ENCODE results near the gene TP53TG5.

TP53TG5 gene

DNA sequence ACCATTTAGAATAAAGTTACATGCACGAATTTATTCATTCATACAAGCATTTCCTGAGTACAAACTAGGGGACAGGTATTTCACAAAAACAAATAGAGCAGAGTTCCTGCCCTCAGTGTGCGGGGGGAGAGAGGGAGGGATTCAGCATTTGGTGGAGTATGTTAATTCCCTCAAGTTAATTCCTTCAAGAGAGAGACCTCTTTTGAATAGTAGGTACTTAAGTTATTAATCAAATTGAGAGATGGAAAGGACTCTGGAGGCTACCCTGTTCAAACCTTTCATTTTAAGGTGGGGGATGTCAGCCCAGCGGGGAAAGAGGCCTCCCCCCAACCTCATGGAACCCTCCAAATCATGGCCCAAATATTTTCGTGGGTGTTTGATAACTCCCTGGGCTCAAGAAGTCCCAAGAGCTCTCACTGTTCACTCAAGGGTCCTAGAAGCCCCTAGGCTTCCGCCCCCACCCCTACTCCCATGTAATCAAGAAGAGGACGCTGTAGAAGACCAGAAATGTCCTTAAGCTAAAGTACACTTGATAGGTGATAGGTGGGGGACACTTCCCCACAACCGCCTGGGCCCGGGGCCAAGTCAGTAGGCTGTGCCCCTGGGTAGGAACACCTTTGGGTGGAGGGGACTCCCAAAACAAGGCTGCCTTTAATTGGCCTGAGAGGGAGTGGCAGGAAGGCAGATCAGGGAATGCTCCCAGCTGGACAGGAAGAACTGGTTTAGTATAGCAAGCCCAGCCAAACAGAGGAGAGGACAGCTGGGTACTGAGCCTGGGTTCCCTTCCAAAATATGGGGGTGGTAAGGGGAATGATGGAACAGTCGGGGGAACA is 32.8 kb downstream of the TP53TG5 start:
- no peak for DNase-seq

DNA sequence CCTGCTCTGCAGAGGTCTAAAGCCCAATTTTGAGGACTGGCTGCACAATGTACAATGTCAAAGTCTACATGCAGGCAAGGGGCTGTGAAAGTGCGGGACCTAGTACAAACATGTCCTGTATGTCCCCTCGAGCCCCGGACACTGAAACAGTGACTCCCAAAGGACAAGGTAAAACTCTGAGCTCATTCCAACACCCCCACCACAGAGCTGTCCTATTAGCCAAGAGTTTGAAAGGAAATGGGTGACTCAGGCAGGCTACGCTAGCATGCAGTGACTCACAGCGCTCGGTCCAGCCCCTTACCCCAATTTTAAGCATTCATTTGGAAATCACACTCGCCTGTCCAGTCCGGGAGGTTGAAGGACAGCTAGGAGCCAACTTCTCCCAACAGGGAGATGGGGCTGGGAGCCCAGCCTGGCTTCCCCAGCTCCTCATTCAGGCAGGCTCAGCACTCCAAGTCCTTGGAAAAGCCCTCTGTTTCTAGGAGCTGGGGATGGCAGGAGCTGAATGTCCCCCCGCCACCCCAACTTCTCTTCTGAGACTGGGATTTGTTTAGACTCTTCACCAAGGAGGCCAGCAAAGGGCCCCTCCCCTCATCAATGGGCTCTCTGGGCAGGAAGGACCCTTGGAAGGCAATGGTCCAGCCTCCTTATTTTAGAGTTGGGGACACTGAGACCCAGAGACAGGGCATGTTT is 33.8 kb downstream of the TP53TG5 start:
- DNase-seq, result peak; percentile 92

DNA sequence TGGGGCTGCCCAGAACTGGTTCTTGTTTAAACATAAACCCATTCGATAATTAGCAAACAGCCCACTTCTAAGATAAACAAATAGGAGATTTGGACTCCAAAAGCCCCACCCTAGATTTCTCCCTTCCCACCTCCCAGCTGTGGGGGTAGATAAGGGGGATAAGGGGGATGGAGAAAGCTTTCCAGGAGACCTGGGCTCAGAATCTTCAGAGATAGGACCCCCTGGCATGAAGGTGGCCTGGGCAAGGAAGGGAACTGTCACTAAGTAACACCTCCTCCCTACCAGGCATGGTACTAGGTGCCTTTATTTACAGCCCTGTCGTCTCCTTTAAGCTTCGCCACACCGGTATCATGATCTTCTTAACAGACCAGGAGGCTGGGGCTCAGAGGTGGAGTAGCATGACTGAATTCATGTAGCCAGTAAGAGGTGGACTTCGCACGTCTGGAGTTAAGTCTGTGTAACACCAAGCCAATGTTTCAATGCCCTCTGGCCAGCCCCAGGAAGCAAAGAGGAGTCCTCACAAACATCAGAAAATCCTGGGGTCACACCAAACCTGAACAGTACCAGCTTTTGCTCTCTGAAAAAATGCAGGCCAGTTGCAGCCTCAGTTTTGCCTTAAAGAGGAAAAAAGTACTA is 34.5 kb downstream of the TP53TG5 start:
- DNase-seq, result no peak

DNA sequence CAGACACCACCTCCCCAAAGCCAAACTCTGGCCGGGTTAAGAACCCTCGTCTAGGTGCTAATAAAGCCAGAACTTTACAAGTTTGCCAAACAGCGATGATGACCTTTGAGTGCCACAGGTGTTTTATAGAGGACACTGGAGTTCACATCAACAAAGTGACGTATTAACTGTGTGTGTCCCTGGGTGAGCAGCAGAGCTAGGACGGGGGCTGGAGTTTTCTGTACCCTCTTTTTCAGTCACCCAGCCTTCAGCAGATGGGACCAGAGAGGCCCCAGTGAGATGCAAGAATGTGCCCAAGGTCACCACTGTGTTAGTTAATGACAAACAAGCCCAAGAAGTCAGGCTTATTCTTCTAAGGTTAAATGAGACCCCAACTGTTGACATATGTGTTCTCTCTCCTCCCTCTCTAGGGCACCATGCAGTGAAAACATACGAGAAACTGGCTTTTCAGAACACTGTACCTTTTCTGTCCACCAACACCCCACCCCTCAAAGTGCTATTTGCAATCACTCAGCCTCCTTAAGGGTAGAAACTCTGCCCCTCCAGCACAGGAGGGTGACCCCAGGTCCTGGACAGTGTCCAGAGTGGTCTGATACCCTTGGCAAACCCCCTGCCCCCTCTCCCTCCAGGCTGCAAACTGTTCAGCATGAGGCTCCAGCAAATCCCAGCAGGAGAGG is 35.1 kb downstream of the TP53TG5 start:
- no peak for DNase-seq

DNA sequence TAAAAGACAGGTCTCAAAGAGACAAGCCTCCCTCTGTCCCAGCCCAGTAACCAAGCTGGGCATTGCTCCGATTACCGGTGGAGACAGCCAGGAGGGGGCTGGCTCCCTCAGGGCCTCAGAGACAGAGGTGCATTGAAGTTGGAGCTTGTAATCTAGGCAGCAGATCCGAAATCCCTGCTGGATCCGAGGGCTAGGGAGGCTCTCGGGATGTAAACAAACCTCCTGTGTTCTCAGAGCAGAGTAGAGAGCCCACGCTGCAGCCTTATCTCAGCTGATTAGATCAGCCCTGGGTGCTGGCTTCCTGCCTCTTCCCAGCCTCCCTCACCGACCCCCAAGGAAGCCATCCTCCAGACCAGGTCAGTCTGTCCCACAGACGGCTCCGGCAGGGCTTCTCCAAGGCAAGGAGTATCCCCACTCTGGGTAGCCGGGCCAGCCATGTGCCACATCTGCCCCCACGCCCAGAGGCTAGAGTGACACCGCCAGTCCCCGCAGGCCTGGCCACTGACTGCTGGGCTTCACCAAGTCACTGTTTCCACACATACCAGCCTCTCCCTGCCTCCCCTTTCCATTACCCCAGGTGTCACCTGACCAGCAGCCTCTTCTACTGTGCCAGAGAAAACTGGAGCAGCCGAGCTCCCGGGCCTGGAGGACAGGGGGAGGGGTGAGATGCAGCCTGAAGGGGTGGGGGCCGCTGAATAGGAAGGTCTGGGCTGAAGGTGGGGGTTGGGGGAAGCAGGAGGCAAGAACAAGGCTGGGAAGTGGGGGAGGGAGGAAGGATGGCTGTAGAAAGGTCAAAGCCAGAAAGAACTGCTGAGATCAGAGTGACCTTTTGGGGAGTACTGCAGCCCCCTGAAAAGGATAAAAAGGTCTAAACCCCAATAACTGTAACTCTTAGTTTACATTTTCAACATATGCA is 35.9 kb downstream of the TP53TG5 start:
- peak; percentile 35 for DNase-seq

DNA sequence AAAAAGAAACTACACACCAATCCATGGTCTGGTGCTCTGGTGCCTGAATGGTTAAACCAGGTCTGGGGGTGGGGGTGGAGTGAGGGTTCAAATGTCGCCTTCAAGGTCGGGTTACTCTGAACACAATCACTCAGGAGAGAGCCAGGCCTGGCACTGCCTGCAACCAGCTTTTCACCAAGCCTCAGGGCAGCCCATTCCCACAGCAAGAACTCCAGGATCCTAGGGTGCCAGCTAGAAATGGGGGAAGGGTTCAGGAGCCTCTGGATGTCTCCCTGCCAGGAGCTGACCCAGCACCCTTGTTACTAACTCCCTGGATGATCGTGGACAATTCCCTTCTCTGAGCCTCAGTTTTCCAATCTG is 36.6 kb downstream of the TP53TG5 start:
- no peak for DNase-seq

DNA sequence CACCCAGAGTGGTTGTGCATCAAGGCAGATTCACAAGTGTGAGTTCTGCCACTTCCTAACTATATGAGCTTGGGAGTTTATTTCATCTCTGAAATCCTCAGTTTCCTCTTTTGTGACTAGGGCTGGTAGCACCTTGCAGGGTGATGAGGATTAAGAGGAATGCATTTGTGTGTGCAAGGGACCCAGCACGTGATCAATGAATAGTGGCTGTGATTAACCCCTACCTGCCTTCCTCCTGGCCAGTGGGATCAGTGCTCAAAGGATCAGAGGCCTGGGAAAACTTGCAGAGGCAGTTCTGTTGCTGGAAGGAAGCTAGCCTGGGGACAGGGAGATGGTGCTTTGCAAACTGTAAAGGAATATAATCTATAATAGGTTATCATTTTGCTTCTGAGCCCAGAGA is 37.2 kb downstream of the TP53TG5 start:
- no peak for DNase-seq

DNA sequence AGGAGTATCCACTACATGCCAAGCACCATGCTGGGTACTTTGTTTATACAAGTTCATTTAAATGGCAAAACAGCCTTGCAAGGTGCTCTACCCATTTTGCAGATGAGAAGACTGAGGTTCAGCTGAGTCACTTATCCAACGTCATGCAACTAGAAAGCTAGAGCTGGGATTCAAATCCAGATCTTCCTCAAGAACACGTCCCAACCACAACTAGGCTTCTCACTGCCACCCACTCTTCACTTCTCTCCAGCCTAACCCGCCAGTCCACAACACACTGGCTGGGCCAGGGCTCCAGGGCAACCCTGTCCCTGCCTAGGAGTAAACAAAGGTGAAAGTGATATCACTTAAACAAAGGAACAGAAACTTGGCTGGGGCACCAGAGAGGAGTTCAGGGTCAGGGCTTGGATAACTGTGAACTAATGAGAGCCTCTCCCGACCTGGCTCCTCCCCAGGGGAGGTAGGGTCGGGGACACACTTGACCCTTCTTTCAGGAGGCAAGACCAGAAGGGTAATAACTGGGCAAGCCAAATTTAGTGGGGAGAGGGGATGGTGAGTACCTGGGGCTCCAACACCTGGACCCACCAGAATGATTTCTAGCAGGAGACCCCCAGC is 37.8 kb downstream of the TP53TG5 start:
- no peak for DNase-seq

DNA sequence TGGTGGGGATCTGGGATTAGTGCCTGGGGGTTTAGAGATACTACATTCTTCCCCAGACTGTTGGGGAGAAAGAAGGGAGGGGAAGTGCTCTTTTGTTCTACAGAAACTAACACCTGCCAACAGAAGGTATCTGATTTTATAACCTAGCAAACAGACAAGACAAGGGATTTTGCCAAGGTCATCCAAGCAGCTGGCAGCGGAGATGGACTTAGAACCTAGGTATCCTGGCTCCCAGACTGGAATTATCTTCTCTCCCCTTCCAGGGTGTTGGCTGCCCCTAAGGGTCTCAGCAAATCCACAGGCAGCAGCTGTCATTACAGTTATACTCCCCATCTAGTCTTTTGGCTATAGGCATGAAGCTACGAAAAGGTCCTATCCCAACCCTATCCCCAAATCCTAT is 38.3 kb downstream of the TP53TG5 start:
- DNase-seq, result no peak

DNA sequence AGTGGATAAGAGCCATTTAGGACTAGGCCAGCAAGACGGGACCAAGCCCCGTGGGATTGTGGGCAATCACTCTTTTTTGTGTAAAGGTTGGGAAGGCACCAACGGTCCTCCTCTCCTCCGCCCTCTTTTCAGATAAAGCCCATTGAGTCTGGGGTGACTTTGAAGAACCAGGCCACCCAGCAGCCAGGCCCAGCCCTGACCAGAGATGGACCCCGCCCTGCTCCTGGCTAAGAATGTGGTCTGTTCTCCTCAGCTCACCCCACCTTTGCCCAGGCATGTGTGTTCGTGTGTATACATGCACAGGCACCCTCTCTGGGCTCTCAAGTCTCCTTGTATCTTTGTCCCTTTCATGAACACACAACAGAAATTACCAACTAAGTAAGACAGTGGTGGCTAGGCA is 39.0 kb downstream of the TP53TG5 start:
- DNase-seq, result no peak

DNA sequence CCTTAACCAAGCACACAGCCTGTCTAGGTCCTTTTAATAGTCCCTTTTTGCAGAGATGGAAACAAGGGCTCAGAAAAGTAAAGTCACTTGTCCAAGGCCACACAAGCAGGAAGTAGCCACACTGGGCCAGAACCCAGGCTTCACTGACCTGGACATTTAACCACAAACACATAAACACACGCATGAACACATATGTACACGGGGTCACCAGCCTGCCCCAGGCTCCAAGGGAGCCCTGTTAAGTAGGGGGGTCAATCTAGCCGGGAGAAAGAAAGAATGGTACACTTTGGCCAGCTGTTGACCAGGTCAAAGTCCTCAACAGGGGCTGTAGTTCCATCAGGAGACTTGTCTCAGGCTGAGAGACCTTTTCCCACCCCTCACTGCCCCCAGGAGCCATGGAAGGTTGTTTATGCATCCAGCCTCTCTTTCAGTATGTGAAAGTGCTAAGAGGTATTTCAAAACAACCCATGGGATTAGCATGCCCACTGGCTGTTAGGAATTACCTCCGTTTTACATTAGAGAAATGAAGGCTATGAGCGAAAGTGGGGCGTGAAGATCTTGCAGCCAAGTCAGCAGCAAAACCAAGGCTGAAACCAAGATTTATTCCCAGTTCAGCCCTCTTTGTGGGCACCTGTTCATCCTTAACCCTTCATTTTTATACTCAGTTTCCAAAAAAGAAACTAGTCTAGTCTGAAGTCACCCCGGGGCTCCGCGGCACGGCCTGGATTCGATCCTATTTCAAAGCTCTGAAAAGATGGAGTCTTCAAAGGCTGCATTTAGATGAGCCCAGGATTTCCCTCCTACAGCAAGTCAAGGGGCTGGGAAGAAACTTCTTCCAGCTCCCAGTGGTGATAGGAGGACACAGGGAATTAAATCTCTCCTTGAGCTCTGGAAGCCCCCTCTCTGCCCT is 39.7 kb downstream of the TP53TG5 start:
- DNase-seq, result no peak

DNA sequence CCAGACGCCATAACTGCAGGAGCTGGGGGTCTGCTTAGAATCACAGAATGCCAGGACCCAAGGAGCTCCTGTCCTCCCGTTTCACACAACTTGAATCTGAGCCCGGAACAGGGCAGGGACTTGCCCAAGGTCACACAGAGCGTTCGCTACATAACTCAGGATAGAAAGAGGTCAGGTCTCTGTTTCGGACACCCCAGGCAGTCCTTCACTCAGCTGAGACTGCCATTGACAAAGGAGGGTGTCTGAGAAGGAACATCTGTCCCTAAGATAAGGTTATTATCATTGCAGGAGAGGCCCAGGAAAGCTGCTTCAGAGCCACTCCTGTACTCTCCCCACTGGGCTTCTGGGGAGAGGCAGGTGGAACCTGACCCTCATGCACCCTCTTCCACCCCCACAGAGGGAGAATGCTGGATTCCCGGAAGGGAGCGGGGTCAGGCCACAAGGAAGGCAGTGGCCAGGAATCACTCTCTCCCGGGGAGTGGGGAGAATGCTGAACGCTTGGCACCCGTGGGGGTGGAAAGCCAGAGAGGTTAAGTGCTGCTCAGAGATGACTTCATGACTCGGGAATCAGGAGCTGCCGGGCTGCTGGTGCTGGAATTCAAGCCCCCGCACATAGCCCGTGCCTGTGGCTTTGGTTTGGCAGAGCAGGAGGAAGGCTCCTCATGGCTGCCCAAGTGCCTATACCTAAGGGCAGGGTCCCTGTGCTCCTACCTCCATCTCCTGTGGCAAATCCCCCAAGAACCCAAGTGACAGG is 40.6 kb downstream of the TP53TG5 start:
- peak; percentile 94 for DNase-seq

DNA sequence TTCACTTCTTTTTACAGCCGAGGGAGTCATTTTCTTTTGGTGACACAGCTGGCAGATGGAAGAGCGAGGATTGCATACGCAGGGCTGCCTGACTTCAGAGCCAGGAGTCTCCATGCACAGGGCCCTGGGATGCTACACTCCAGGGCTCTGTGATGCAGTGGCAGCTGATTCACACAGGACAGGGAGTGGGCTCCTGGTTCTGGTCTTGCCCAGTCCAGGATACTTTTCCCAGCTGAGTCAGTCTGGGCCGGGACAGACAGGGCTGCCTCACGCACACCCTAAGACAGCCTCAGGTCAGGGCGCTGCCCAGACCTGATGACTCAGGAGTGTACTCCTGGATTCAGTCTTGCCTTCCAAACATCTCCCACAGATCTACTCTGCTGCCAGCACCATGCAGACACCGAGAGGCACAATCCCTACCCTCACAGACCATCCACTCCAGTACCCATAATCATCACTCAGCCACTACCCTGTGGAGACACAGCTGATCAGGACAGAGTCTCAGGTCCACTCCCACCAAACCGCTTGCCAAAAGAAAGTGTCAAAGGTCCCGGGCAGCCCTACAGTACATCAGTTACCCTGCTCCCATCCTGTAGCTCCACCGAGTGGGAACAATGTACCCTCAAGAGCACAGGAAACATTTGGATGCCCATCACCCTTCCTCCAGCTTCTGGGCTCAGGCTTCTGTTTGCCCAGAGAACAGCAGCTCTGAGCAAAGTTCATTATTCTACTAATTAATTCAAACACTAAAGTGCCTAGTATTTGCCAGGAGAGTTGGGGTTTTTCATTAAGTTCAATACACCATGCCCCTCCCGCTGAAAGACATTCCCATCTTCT is 41.4 kb downstream of the TP53TG5 start:
- DNase-seq, result peak; percentile 80

DNA sequence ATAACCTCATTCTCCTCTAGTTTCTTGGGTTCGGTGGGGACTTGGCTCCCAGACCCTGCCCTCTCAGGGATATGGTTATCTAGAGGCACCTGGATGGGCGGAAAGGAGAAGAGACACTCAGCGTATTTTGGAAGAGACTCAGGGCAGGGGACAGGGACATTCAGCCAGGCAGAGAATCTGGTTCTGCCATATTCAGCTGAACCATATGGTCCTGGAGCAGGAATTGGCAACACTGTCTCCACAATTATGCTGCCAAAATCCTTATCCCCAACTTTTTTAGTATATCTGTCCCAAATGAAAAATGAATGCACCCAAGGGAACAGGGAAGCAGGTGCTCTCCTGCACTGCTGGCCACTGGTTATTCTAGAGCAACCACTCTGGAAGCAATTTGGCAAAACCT is 47.6 kb downstream of the TP53TG5 start:
- no peak for DNase-seq

DNA sequence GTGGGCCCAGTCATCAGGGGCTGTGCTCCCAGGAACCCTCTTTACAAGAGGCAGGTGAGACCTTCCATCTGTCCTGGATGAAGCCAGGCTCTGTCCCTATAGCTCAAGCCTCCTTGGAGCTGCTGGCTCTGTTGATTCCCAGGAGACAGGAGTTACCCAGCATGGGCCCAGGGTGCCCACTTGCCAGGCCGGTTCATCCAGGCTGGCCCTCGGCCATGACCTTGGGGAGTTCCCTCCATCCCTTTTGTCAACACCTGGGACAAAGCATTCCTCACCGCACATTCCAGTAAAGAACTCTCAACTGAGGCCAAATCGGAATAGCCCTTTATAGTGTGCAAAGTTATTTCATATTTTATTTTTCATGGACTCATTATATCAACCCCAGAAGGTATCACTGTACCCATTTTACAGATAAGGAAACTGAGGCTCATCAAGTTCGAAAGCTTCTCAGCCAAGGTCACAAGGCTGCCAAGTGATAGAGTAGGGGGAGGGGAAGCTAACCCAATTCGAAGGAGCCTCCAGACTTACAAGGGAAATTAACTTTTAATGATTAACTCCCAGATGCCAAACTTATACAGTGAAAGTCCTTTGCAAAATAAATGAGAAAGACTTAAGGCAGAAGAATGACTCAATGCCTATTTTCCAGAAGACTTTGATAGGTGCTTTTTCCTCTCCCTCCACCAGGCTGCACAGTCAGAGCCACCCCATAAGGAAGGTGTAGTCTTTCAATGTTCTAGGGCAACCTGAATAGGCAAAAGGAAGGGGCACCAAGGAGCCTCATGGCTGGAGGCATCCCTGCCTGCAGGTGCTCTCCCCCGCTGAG is 48.4 kb downstream of the TP53TG5 start:
- DNase-seq, result no peak

DNA sequence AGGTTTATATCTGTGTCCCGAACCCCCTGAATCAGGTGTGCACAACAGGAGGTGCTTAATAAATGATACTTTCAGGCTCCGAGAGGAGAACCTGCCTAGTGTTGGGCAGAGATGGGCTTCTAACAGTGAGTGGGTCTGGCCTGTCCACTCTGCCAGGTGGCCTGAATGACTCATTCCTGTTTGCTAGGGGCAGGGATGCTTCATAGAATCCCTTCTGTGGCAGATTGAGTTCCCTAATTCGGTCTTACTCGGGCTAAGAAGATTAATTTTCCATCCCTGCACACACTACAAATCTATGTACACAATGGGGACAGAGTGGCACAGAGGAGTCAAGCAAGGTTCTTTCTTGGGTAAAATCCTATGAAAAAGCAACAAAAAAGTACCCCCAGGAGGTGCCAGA is 49.7 kb downstream of the TP53TG5 start:
- no peak for DNase-seq

DNA sequence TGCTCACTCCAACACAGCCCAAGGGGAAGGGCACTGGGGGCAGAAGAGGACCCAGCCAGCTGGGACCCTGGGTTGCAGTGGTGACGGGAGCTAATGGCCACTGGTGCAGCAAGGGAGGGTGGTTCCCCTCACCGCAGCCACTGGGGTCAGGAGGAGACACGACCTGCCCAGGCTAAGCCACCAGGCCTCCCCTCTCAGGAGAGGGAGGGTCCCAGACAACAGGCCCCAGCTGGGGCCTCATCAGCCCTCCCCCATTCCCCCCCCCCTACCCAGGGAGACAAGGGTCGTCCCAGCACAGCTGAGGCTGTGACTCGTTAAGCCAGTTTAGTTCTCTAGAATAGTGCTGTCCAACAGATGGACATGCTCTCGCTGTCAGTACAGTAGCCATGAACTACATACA is 52.8 kb downstream of the TP53TG5 start:
- DNase-seq, result no peak

DNA sequence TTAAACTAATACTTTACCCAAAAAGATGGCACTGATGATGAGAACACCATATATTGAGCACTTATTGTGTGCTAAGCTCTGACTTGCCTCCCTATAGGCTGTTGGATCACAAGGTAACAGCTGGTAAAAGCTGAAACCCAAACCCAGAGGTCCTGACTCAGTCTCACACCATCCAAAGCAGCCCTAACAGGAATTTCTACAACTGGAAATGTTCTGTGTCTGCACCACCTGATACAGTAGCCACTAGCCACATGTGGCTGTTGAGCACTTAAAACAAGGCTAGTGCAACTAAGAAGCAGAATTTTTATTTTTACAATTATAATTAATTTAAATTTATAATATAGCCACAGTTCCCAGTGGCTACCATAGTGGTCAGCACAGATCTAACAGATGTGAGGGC is 54.4 kb downstream of the TP53TG5 start:
- no peak for DNase-seq
